ENCODE results near the gene PLEKHG2.
A peak's percentile ranks its signal among the peaks of the same experiment; 100 is the strongest.
"Not testable (repeated sequence)": the region's sequence is repeated elsewhere in the genome, so short reads cannot be mapped to it uniquely, and the experiment has no call there.

The PLEKHG2 gene, protein sequence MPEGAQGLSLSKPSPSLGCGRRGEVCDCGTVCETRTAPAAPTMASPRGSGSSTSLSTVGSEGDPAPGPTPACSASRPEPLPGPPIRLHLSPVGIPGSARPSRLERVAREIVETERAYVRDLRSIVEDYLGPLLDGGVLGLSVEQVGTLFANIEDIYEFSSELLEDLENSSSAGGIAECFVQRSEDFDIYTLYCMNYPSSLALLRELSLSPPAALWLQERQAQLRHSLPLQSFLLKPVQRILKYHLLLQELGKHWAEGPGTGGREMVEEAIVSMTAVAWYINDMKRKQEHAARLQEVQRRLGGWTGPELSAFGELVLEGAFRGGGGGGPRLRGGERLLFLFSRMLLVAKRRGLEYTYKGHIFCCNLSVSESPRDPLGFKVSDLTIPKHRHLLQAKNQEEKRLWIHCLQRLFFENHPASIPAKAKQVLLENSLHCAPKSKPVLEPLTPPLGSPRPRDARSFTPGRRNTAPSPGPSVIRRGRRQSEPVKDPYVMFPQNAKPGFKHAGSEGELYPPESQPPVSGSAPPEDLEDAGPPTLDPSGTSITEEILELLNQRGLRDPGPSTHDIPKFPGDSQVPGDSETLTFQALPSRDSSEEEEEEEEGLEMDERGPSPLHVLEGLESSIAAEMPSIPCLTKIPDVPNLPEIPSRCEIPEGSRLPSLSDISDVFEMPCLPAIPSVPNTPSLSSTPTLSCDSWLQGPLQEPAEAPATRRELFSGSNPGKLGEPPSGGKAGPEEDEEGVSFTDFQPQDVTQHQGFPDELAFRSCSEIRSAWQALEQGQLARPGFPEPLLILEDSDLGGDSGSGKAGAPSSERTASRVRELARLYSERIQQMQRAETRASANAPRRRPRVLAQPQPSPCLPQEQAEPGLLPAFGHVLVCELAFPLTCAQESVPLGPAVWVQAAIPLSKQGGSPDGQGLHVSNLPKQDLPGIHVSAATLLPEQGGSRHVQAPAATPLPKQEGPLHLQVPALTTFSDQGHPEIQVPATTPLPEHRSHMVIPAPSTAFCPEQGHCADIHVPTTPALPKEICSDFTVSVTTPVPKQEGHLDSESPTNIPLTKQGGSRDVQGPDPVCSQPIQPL (N-terminal part only)

GRCh38 chr19:39412100-39412866 is at the start of gene PLEKHG2:
PLEKHG2 (plus strand) TSS chr19:39412669; CDS start chr19:39414087, 1,418 bp downstream.
- peak; percentile 96 to 98 for DNase-seq

- DNase-seq, result no peak
Observed at GRCh38 chr19:39362682-39363657, 49.5 kb upstream of the PLEKHG2 start.

GRCh38 chr19:39363901-39364457 is 48.5 kb upstream of the PLEKHG2 start:
- DNase-seq, result no peak

DNA sequence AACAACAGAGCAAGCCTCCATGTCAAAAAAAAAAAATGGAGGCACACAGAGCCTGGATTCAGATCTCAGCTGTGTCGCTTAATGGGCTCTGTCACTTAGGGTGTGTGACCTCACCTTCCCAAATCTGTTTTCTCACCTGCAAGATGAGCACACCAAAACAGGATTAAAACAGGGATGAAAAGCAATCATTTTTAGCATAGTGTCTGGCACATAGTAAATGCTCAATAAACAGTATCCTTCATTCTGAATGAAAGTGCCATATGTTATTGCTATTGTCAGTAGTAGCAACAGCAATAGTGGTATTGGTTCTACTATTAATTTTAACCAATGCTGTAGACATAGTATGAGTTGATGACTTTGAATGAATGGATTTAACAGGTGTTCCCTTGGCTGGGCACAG is 46.9 kb upstream of the PLEKHG2 start:
- DNase-seq, result no peak

DNA sequence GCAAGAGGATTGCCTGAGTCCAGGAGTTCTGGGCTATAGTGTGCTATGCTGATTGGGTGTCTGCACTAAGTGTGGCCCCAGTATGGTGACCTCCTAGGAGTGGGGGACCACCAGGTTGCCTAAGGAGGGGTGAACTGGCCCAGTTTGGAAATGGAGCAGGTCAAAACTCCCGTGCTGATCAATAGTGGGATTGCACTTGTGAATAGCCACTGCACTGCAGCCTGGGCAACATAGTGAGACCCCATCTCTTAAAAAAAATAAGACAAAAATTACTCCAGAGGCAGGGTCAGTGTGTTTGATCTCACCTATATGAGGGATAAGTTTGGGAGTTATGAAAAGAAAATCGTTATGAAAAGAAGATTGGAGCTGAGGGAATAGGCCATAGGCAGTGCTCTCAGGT is 43.3 kb upstream of the PLEKHG2 start:
- DNase-seq, result no peak

- no peak for DNase-seq
Observed at GRCh38 chr19:39370735-39371134, 41.7 kb upstream of the PLEKHG2 start.

DNA sequence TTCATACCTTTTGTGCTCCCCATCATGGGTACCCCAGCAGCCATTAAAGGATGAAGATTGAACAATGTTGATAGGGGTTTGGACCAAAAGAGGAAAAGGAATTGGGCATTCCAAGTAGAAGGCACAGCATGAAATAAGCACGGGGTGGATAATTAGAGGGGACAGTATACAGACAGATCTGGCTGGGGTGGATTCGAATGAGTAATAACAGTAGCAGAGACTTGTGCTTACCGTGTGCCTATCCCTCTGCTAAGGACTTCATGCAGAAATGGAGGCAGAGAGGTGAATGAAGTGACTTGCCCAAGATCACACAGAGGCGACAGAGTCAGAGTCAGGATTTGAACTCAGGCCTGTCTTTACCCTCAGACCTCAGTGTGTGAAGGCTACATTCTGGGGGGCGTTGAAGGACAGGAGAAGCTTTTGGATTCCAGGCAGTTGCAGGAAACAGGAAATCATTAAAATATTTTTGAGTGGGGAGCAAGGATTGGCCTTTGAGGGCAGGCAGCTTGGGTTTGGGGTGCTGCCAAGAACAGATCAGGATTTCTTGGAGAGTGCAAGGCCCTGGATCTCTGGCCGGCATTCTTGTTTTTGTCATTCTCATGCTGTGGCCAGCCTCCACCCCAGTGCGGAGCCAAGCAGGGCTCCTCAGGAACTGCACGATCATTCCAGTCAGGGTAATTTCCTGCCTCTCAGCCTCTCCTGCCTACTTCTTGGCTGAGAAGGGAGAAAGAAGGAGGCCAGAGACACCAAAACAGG is 40.2 kb upstream of the PLEKHG2 start:
- no peak for DNase-seq

DNA sequence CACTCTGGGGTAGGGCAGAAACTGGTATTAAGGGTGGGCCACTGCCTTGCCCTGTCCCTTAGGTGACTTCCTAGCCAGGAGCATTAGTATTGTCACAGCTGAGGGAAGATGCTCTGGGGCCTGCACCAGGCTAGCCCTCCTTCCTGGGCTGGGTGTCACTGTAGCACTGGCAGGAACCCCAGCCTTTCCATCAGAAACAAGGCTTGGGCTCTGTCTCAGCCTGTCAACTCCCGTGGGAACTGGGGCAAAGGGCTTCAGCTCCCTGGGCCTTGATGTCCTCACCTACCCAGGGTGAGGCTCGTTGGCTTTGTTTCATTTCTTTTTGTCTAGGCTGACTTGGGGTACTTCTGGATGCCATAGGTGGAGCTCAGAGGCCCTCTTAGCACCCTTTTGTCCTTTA is 39.5 kb upstream of the PLEKHG2 start:
- no peak for DNase-seq

DNA sequence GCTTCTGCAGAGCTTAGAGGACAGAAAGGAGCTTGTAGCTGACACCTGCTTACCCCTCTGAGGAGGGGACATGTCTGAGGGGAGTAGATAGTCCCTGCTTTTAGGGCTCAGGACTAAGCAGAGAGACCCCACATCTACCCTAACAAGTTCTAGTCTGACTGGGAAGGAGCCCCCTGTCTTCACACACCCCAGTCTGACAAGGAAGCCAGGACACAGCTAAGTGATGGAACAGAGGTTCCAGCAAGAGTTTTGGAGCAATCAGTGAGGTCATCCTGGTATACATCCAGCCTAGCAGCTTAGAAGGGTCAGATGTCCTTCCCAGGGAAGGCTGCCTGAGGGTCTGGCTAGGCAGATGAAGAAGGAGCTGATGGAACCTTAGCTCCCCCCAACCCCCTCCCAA is 36.5 kb upstream of the PLEKHG2 start:
- DNase-seq, result no peak

DNA sequence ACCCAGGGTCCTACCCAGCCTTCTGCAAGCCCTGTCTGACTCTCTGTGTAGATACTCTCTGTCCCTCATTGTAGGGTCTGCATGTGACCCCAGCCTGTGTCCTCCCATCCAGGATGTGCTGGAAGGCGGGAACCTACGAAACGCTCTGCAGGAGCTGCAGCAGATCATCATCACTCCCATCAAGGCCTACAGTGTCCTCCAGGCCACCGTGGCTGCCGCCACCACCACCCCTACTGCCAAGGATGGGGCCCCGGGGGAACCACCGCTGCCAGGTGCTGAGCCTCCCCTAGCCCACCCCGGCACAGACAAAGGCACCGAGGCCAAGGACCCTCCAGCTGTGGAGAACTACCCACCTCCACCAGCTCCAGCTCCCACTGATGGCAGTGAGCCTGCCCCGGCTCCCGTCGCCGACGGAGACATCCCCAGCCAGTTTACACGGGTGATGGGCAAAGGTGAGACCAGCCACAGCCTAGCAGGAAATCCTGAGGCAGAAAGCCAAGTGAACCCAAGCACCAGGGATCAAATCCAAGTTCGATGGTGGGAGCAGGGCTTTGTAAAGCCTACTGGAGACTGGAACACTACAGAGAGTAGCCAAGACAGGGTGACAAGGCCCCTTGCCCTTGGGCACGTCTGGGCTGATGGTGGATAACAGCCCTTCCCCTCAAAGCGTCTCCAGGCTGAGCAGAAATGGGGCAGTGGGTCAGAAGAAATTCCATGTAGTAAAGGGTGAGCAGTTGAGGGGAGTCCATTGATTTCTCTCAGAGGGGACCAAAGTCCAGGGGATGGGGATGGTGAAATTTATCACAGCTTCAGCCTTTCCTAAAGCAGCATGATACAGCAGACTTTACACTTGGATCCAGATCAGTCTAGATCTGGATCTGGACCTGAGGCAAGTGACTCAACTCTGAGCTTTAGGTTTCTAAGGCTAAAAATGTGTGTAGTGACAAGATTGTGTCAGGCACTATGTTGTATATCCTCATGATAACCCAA is 34.8 kb upstream of the PLEKHG2 start:
- no peak for DNase-seq

DNA sequence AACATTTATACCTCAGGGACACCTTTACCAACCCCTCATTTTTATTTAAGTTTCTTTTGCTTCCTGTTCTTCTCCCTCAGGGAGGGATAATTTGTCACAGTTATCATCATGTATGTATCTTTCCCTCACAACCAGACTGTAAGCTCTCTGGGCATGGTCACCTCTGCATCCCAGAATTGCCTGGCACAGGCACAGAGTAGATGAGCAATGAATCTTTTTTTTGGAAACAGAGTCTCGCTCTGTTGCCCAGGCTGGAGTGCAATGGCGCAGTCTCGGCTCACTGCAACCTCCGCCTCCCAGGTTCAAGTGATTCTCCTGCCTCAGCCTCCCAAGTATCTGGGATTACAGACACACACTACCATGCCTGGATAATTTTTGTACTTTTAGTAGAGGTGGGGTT is 33.1 kb upstream of the PLEKHG2 start:
- not testable (repeated sequence) for DNase-seq

GRCh38 chr19:39379865-39380396 is 32.5 kb upstream of the PLEKHG2 start:
- DNase-seq, result no peak

DNA sequence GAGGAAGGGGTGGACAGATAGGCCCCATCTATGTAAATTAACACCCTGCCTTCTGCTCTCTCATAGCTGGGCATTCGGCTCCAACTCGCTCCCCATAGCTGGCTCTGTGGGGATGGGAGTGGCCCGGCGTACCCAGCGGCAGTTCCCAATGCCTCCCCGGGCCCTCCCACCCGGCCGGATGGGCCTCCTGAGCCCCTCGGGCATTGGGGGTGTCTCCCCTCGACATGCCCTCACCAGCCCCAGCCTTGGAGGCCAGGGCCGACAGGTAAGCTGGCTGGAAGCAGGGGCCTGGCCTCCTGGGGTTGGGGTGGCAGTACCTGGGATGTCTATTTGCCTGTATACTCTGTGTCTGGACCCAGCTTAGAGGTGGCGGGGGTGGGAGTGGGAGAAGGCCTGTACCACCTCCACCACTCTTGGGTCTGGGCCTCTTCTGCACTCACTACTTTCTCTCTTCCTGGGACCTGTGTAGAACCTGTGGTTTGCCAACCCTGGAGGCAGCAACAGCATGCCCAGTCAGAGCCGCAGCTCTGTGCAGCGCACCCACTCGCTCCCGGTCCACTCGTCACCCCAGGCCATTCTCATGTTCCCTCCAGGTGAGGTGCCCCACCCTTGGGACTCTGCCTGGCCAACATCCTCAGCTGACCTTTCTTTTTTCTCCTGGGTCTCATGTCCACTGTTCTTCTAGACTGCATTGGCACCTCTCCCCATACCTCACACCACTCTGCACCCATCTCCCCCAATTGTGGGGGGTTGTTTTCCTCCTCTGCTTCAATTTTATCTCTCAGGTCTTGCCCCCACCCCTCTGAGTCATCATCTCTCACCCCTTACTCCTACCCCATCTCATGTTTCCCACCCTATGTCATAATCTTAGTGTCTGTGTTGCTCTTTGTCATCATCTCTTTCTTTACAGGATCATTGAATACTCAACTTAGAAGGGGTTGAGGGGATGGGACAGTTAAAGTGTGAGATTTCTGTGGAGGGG is 31.7 kb upstream of the PLEKHG2 start:
- no peak for DNase-seq

DNA sequence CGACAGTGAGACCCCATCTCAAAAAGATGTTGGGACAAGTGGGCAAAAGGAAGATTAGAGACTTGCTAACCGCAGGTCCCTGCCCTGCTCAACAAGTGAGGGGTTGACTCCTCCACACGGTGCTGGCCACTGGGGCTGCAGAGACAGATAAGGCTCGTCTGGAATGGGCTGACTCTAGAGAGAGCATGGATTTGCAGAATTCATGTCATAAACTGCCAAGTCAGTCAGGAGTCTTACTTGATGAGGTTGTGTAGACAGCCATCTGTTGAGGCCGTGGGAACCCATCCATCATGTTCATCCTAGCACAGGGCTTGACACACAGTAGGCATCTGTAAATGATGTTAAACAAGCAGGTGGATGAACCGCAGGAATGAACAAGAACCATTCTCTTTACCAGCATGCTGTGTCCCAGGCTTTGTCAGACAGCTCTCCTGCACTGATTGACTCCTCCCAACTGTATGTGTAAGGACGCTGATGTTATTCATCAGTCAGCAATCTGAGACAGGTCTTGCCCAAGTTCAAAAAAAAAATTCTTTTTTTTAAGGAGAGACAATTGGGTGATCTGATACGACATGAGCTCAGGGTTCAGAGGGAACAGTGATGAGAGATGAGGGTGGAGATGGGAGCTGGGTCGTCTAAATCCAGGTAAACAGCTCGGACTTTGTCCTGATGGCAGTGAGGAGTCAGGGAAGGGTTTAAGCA is 30.4 kb upstream of the PLEKHG2 start:
- no peak for DNase-seq

- no peak for DNase-seq
Observed at GRCh38 chr19:39382991-39383828, 29.3 kb upstream of the PLEKHG2 start.

All from activated CD4-positive, alpha-beta T cell treated with anti-CD3 and anti-CD28 coated beads for 4 hours (primary cell).